ENCODE measurements around the gene COG5.

Gene COG5

DNA sequence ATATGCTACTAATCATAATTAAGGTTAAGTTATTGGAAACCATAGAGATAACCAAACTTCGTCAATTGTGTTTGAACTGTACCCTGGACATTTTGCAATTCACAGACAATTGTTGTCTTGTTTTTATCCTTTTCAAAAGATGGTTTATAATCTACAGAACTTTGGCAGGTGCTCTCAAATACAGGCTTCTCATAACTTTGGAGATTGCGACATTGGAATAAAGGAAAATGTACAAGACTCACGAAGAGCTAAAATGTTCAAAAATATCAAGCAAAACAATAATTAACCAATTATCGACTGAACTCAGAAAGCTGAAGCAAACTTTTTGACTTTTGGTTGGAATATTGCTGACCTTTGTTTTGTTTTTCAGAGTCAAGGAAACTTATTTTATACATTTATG, 182.3 kb downstream of the COG5 start:
- TF ChIP-seq, protein P1, sequence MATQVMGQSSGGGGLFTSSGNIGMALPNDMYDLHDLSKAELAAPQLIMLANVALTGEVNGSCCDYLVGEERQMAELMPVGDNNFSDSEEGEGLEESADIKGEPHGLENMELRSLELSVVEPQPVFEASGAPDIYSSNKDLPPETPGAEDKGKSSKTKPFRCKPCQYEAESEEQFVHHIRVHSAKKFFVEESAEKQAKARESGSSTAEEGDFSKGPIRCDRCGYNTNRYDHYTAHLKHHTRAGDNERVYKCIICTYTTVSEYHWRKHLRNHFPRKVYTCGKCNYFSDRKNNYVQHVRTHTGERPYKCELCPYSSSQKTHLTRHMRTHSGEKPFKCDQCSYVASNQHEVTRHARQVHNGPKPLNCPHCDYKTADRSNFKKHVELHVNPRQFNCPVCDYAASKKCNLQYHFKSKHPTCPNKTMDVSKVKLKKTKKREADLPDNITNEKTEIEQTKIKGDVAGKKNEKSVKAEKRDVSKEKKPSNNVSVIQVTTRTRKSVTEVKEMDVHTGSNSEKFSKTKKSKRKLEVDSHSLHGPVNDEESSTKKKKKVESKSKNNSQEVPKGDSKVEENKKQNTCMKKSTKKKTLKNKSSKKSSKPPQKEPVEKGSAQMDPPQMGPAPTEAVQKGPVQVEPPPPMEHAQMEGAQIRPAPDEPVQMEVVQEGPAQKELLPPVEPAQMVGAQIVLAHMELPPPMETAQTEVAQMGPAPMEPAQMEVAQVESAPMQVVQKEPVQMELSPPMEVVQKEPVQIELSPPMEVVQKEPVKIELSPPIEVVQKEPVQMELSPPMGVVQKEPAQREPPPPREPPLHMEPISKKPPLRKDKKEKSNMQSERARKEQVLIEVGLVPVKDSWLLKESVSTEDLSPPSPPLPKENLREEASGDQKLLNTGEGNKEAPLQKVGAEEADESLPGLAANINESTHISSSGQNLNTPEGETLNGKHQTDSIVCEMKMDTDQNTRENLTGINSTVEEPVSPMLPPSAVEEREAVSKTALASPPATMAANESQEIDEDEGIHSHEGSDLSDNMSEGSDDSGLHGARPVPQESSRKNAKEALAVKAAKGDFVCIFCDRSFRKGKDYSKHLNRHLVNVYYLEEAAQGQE (IDR thresholded peaks at IDR 0.05; ENCODE audit: insufficient replicate concordance, low read depth): no peak
- no peak for TF ChIP-seq SPI1 (IDR thresholded peaks at IDR 0.05; ENCODE audit: borderline replicate concordance, low read depth)
- TF ChIP-seq, protein P2, sequence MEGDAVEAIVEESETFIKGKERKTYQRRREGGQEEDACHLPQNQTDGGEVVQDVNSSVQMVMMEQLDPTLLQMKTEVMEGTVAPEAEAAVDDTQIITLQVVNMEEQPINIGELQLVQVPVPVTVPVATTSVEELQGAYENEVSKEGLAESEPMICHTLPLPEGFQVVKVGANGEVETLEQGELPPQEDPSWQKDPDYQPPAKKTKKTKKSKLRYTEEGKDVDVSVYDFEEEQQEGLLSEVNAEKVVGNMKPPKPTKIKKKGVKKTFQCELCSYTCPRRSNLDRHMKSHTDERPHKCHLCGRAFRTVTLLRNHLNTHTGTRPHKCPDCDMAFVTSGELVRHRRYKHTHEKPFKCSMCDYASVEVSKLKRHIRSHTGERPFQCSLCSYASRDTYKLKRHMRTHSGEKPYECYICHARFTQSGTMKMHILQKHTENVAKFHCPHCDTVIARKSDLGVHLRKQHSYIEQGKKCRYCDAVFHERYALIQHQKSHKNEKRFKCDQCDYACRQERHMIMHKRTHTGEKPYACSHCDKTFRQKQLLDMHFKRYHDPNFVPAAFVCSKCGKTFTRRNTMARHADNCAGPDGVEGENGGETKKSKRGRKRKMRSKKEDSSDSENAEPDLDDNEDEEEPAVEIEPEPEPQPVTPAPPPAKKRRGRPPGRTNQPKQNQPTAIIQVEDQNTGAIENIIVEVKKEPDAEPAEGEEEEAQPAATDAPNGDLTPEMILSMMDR (IDR thresholded peaks at IDR 0.05; ENCODE audit: insufficient read depth, low read length): no peak
- TF ChIP-seq POLR2AphosphoS5 (IDR thresholded peaks at IDR 0.05; ENCODE audit: low read depth): no peak
- TF ChIP-seq GABPA (IDR thresholded peaks at IDR 0.05; ENCODE audit: low read depth): no peak
- Histone ChIP-seq H3K27me3 (ENCODE audit: insufficient read depth, poor library complexity, severe bottlenecking) (no peaks in the 10 kb centered on the region), H3K4me3 (replicated peaks; ENCODE audit: insufficient read depth, low read length) (no peak overlapping the region), H3K27ac (replicated peaks) (no peak overlapping the region)
- no peak for DNase-seq (ENCODE audit: low read depth in 1 of 2, low spot score in 1 of 2)

DNA sequence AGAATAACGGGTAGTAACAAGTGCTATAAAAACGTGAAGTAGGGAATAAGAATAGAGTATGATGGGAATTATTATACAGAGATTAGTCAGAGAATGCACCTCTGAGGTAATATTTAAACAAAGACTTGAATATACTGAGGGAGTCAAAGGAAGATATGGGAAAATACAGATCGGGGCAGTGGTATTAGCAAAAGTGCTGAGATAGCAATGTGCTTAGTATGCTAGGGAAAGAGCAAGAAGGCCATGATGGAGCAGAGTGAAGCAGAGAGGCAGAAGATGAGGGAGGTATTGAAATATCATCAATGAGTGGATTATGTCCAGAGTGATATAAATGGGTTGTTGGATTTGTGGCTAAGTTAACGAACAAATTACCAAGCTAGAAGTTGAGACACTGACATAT, 190.4 kb downstream of the COG5 start:
- Histone ChIP-seq H3K4me3 (replicated peaks; ENCODE audit: insufficient read depth, low read length) (no peak overlapping the region), H3K27ac (replicated peaks) (no peak overlapping the region)
- DNase-seq (ENCODE audit: low read depth in 1 of 2, low spot score in 1 of 2): no peak

DNA sequence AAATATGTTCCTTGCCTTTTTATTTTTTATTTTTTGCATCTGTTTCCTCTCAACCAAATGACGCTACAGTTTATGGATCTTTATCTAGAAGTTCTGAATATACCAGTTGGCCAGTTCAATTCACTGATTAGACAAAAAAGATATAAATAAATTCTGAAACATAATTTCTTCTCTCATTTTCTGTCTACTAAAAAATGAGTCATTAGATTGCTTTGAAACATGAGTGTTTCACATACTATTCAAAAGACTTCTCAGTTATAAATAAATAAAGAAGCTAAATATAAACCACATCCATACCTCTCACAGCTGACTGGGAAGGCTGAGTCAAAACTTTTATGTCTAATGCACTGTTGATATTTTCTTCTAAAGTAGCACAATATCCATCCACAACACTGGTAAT, 191.4 kb downstream of the COG5 start:
- H3K4me3 ChIP-seq (replicated peaks; ENCODE audit: insufficient read depth, low read length): no peak overlapping the region
- no peak for DNase-seq (ENCODE audit: low read depth in 1 of 2, low spot score in 1 of 2)
- TF ChIP-seq, protein P1 (IDR thresholded peaks at IDR 0.05; ENCODE audit: insufficient replicate concordance, low read depth): no peak
- TF ChIP-seq POLR2AphosphoS5 (IDR thresholded peaks at IDR 0.05; ENCODE audit: low read depth) (no peak), SPI1 (IDR thresholded peaks at IDR 0.05; ENCODE audit: borderline replicate concordance, low read depth) (no peak)
- TF ChIP-seq, protein P2 (IDR thresholded peaks at IDR 0.05; ENCODE audit: insufficient read depth, low read length): no peak
- H3K27me3 ChIP-seq (ENCODE audit: insufficient read depth, poor library complexity, severe bottlenecking): no peaks in the 10 kb centered on the region
- H3K27ac ChIP-seq (replicated peaks): no peak overlapping the region

More for the DNA sequence above, 190.4 kb downstream of the COG5 start:
- no peak for TF ChIP-seq SPI1 (IDR thresholded peaks at IDR 0.05; ENCODE audit: borderline replicate concordance, low read depth)
- no peak for TF ChIP-seq POLR2AphosphoS5 (IDR thresholded peaks at IDR 0.05; ENCODE audit: low read depth)
- TF ChIP-seq, protein P1 (IDR thresholded peaks at IDR 0.05; ENCODE audit: insufficient replicate concordance, low read depth): no peak
- TF ChIP-seq, protein P2 (IDR thresholded peaks at IDR 0.05; ENCODE audit: insufficient read depth, low read length): no peak
- no peak for TF ChIP-seq GABPA (IDR thresholded peaks at IDR 0.05; ENCODE audit: low read depth)
- H3K27me3 ChIP-seq (ENCODE audit: insufficient read depth, poor library complexity, severe bottlenecking): no peaks in the 10 kb centered on the region
